T1000 (cell line): ENCODE measurements around the gene AMBRA1.

Source experiments
- DNase-seq: peaks from one replicate; lab custom pipeline; 2025; ENCODE audit warnings: mixed read lengths; lab: John Stamatoyannopoulos, UW

Gene AMBRA1

GRCh38 chr11:46367244-46367915 lies 226.4 kb downstream of the AMBRA1 start:
- peak; percentile 47 for DNase-seq

GRCh38 chr11:46366661-46367161 lies 227.1 kb downstream of the AMBRA1 start:
- DNase-seq, result no peak

GRCh38 chr11:46366260-46366659 lies 227.6 kb downstream of the AMBRA1 start:
- DNase-seq, result no peak

- no peak for DNase-seq
Observed at GRCh38 chr11:46364791-46365190, 229.0 kb downstream of the AMBRA1 start.

- DNase-seq, result no peak
Observed at GRCh38 chr11:46364056-46364455, 229.8 kb downstream of the AMBRA1 start.

- DNase-seq, result peak; percentile 63
Observed at GRCh38 chr11:46363455-46364005, 230.3 kb downstream of the AMBRA1 start.

- peak; percentile 39 for DNase-seq
Observed at GRCh38 chr11:46363031-46363407, 230.8 kb downstream of the AMBRA1 start.

GRCh38 chr11:46362156-46363030 lies 231.4 kb downstream of the AMBRA1 start:
- no peak for DNase-seq

GRCh38 chr11:46361283-46362155 lies 232.3 kb downstream of the AMBRA1 start:
- no peak for DNase-seq

GRCh38 chr11:46360878-46361277 lies 232.9 kb downstream of the AMBRA1 start:
- no peak for DNase-seq

GRCh38 chr11:46359953-46360352 lies 233.9 kb downstream of the AMBRA1 start:
- DNase-seq, result no peak

- no peak for DNase-seq
Observed at GRCh38 chr11:46357483-46357936, 236.3 kb downstream of the AMBRA1 start.

- no peak for DNase-seq
Observed at GRCh38 chr11:46356924-46357482, 236.8 kb downstream of the AMBRA1 start.

GRCh38 chr11:46353698-46354097 lies 240.1 kb downstream of the AMBRA1 start:
- no peak for DNase-seq

- no peak for DNase-seq
Observed at GRCh38 chr11:46352063-46352841, 241.6 kb downstream of the AMBRA1 start.

- DNase-seq, result no peak
Observed at GRCh38 chr11:46351606-46352005, 242.2 kb downstream of the AMBRA1 start.

GRCh38 chr11:46351148-46351547 lies 242.7 kb downstream of the AMBRA1 start:
- DNase-seq, result no peak

GRCh38 chr11:46350695-46351094 lies 243.1 kb downstream of the AMBRA1 start:
- no peak for DNase-seq

GRCh38 chr11:46348566-46349401 lies 245.0 kb downstream of the AMBRA1 start:
- no peak for DNase-seq
